ENCODE measurements around the gene MRM3.
"Not testable (repeated sequence)": the region's sequence is repeated elsewhere in the genome, so short reads cannot be mapped to it uniquely, and the experiment has no call there.

Gene MRM3

GRCh38 chr17:781805-782731 is at the start of gene MRM3, which contains the start of gene GLOD4:
Gene MRM3 (plus strand): TSS chr17:782353. CDS start chr17:782379, 26 bp downstream.
Gene GLOD4 (minus strand): TSS chr17:782280. CDS start chr17:782255, 25 bp downstream.
- DNase-seq = peak; percentile 6

DNA sequence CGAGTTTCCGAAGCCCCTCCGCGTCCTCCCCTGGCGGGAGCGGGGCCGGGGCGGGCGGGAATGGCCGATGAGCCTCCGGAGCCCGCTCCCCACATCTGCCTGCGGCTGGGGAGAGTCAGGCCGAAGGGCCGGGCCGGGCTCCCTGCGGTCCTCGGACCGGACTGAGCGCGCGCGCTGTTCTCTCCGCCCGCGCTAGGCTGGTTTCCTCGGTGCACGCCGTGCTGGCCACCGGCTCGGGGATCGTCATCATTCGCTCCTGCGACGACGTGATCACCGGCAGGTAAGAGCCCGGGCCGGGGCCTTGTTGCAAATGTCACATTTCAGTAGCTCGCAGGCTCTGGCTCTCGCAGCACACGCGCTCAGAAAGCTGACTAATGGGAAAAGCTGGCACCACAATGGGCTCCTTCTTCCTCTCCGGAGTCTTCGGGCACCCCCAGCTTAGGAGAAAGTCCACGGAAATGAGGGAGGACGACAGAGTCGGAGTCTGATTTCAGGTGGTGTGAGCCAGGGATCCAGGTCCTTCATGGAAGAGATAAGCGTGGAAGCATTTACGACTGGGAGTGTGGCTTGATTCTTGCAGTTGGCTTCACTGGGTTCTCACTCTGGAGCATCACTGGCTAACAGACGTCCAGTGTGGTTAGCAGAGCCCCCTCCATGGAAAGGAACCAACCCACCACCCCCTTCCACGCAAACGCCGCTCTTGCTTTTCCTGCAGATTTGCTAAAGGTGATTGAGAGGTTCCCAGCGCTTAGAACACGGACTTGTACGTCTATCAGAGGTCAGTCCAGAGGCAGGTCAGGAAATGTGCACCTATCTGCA is 49.0 kb upstream of the MRM3 start:
- no peak for DNase-seq

- DNase-seq = no peak
Observed at GRCh38 chr17:733743-734142, 48.4 kb upstream of the MRM3 start.

GRCh38 chr17:737561-738113 is 44.5 kb upstream of the MRM3 start:
- no peak for DNase-seq

DNA sequence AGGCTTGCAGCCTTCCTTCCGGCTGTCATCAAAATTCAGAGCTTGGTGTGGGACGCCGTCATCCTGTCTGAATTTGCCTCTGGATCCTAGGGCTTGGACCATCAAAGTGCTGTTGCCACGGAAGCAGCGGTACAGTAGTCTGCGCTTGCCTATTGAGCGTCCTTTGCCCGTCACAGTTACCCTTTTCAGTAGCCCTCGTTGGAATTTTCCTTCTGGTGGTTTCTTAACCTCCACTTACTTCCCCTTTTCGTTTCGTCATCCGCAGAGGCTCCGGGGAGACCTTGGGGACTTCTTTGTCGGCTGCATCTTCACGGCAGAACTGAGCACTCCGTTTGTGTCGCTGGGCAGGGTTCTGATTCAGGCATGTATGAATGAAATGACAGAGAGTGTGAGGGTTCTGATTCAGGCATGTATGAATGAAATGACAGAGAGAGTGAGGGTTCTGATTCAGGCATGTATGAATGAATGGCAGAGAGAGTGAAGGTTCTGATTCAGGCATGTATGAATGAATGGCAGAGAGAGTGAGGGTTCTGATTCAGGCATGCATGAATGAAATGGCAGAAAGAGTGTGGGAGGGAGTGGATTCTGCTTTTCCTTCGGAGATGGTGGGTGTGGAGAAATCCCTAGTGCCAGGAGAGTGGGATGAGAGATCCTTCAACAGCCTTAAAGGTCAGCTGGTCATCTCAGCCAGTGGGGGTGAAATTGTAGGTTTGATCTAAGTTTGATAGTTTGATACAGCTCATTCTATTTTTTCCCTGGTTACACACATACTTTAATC is 41.7 kb upstream of the MRM3 start:
- DNase-seq = no peak

GRCh38 chr17:742147-742793 is 39.9 kb upstream of the MRM3 start:
- DNase-seq = no peak

DNA sequence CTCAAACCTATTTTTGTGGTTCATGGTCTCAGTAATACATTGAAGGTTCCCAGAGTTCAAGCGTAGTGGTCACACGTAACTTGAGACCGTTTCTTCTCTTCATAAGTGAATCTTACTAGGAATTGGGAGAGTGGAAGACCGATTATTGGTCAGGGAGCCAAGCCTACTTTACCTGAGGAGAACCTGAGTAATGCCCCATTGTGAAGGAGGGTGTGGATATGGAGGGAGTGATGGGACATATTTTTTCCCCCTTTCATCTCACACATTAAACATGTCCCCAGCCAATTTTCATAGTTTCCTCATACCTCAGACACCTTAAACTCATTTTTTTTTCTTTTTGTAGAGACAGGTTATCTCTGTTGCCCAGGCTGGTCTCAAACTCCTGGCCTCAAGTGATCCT is 39.0 kb upstream of the MRM3 start:
- DNase-seq = no peak

GRCh38 chr17:744937-745336 is 37.2 kb upstream of the MRM3 start:
- DNase-seq = no peak

DNA sequence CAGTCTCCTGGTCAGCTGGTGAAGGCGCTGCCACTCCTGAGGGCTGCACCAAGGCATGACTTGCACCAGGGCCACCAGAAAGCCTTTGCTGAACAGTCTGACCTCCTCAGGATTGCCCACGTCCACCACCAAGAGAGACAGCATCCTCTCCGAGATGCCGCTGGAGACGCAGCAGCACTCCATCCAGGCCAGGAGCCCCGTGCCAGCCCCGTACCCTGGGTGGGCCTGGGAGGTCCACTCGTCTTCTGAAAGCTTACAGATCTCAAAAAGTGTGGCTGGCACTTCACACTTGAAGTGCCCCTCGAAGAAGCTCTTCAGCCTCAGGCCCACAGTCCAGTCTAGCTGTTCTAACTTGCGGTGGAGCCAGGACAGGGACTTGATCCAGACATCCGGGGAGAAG is 36.7 kb upstream of the MRM3 start:
- DNase-seq = no peak

GRCh38 chr17:746181-746580 is 36.0 kb upstream of the MRM3 start:
- no peak for DNase-seq

GRCh38 chr17:746783-747629 is 35.1 kb upstream of the MRM3 start:
- no peak for DNase-seq

DNA sequence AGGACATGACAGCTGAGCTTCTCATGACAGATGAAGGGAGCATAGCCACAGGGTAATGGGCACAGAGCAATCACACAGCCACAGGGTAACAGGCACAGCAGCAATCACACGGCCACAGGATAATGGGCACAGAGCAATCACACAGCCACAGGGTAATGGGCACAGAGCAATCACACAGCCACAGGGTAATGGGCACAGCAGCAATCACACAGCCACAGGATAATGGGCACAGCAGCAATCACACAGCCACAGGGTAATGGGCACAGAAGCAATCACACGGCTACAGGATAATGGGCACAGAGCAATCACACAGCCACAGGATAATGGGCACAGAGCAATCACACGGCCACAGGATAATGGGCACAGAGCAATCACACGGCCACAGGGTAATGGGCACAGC is 33.5 kb upstream of the MRM3 start:
- DNase-seq = not testable (repeated sequence)

GRCh38 chr17:749359-749758 is 32.8 kb upstream of the MRM3 start:
- not testable (repeated sequence) for DNase-seq

DNA sequence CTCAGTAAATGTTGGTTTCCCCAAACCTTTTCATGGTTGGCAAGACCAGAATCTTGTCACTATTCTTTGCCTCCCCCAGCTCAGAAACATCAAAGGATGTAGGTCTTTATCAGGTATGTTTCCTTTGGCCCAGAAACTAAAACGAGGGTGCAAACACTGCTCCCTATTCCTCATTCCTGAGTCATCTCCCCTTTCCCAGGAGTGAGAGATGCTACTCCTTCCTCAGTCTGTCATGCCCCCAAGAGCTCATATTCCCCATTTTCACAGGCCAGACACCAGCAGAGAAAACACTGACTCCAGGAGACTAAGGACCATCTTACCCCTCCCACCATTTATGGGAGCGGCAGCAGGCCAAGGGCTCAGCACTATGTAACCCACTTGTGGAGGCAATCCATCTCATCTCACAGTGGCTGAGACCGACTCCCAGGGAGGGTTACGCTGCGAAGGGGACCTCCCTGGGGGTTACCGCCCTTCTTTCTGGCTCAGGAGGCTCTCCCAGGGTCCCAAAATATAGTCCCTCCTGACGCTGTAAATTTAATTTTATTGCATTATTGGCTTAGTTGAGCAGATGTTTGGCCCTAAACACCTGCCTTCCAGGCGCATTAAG is 31.6 kb upstream of the MRM3 start:
- no peak for DNase-seq

- no peak for DNase-seq
Observed at GRCh38 chr17:751269-752001, 30.7 kb upstream of the MRM3 start.

GRCh38 chr17:752002-752619 is 30.0 kb upstream of the MRM3 start, which contains the start of gene GEMIN4:
Gene GEMIN4 (minus strand): TSS chr17:752264. CDS start chr17:752142, 122 bp downstream.
- peak; percentile 9 for DNase-seq

DNA sequence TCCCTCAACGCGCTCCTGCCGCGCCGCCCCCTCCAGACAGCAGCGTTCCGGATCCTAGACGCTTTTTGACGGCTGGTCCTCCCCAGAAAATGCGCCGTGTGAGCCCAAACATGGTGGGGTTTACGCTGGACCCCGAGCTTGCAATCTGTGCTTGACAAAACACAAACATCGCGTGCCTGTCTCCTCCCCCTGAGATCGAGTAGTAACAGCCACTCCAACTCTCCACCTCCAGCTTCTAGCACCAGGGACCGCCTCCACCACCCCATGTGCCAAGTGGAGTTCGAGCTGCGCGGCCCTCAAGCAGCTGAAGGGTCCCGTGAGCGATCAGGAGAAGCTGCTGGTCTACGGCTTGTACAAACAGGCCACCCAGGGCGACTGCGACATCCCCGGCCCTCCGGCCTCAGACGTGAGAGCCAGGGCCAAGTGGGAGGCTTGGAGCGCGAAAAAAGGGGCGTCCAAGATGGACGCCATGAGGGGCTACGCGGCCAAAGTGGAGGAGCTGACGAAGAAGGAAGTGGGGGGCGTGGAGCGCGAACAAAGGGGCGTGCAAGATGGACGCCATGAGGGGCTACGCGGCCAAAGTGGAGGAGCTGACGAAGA is 29.4 kb upstream of the MRM3 start:
- peak; percentile 17 for DNase-seq

DNA sequence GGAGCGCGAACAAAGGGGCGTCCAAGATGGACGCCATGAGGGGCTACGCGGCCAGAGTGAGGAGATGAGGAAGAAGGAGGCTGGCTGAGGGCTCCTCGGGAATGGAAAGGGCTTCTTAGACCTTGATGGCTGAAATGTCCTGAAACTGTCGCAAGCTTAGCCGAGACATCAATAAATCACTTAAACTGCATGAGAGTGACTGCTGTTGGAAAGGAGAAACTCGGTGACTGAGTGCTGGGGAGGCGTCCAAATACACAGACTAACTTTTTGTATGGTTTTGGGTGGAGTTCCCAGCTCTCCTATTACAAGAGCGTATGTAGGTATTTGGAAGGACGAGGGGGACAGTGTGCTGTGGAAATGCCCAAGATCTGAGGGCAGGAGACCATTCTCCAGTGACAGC is 28.7 kb upstream of the MRM3 start:
- DNase-seq = no peak
